Measurements from ENCODE around the gene TBCEL.

Gene TBCEL

GRCh38 chr11:121067962-121068647 is 44.2 kb downstream of the TBCEL start:
- no peak for TF ChIP-seq CTCF (IDR thresholded peaks at IDR 0.05; ENCODE audit: low read depth, low read length)

GRCh38 chr11:121068787-121069186 is 44.9 kb downstream of the TBCEL start:
- no peak for DNase-seq (ENCODE audit: low read depth in 2 of 2)
- no peak for TF ChIP-seq CTCF (IDR thresholded peaks at IDR 0.05; ENCODE audit: low read depth, low read length)
- no peak overlapping the region for H3K4me3 ChIP-seq (replicated peaks in 1 of 2; ENCODE audit: low read depth in 2 of 2, low read length in 2 of 2)

More at GRCh38 chr11:121067962-121068647, 44.2 kb downstream of the TBCEL start:
- DNase-seq (ENCODE audit: low read depth in 2 of 2): no peak
- no peak overlapping the region for H3K4me3 ChIP-seq (replicated peaks in 1 of 2; ENCODE audit: low read depth in 2 of 2, low read length in 2 of 2)

- no peak overlapping the region for H3K4me3 ChIP-seq (replicated peaks in 1 of 2; ENCODE audit: low read depth in 2 of 2, low read length in 2 of 2)
- TF ChIP-seq CTCF (IDR thresholded peaks at IDR 0.05; ENCODE audit: low read depth, low read length): no peak
- no peak for DNase-seq (ENCODE audit: low read depth in 2 of 2)
Observed at GRCh38 chr11:121070951-121071845, 47.3 kb downstream of the TBCEL start.

- no peak overlapping the region for H3K4me3 ChIP-seq (replicated peaks in 1 of 2; ENCODE audit: low read depth in 2 of 2, low read length in 2 of 2)
- DNase-seq (ENCODE audit: low read depth in 2 of 2): peak in 1 of 2 donors; percentile 11
- TF ChIP-seq CTCF (IDR thresholded peaks at IDR 0.05; ENCODE audit: low read depth, low read length): no peak
Observed at GRCh38 chr11:121071846-121072450, 48.0 kb downstream of the TBCEL start.

GRCh38 chr11:121081321-121081720 is 57.4 kb downstream of the TBCEL start:
- no peak for DNase-seq (ENCODE audit: low read depth in 2 of 2)
- H3K4me3 ChIP-seq (replicated peaks in 1 of 2; ENCODE audit: low read depth in 2 of 2, low read length in 2 of 2): no peak overlapping the region
- TF ChIP-seq CTCF (IDR thresholded peaks at IDR 0.05; ENCODE audit: low read depth, low read length): no peak

- TF ChIP-seq CTCF (IDR thresholded peaks at IDR 0.05; ENCODE audit: low read depth, low read length): no peak
- no peak for DNase-seq (ENCODE audit: low read depth in 2 of 2)
- no peak overlapping the region for H3K4me3 ChIP-seq (replicated peaks in 1 of 2; ENCODE audit: low read depth in 2 of 2, low read length in 2 of 2)
Observed at GRCh38 chr11:121082219-121082618, 58.3 kb downstream of the TBCEL start.

All from cardiac fibroblast (primary cell).